GM18502 (cell line): ENCODE results near the gene SURF6.
"Not testable (repeated sequence)": the region's sequence is repeated elsewhere in the genome, so short reads cannot be mapped to it uniquely, and the experiment has no call there.

Experiments
- ATAC-seq: cut with Tn5 transposase; IDR thresholded peaks from one replicate; pipeline ENCODE4 v1.9.1; 2021; ENCODE audit warnings: mild to moderate bottlenecking; ENCODE audit not compliant: unreplicated experiment, poor library complexity

The SURF6 gene

DNA sequence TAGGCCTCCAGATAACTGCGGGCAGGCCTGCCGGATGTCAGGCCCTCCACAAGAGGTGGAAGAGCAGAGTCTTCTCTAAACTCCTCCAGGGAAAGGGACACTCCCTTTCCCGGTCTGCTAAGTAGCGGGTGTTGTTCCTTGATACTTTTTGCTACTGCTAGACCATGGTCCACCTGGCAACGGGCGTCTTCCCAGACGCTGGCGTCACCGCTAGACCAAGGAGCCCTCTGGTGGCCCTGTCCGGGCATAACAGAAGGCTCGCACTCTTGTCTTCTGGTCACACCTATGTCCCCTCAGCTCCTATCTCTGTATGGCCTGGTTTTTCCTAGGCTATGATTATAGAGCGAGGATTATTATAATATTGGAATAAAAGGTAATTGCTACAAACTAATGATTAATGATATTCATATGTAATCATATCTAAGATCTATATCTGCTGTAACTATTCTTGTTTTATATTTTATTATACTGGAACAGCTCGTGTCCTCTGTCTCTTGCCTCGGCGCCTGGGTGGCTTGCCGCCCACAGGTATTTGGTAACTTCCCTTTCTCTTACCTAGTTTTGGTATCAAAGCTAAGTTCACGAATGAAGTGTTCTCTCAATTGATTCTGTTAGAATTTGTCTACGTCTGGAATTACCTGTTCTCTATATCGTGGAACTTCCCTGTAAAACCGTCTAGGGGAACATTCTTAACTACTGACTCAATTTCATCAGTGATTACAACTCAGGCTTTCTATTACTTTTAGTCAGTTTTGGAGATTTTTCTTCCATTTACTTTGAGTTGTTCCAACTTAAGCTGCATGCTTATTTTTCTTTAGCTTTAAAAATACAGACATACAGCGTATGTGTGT lies 6.5 kb downstream of the SURF6 start:
- ATAC-seq = not testable (repeated sequence)

DNA sequence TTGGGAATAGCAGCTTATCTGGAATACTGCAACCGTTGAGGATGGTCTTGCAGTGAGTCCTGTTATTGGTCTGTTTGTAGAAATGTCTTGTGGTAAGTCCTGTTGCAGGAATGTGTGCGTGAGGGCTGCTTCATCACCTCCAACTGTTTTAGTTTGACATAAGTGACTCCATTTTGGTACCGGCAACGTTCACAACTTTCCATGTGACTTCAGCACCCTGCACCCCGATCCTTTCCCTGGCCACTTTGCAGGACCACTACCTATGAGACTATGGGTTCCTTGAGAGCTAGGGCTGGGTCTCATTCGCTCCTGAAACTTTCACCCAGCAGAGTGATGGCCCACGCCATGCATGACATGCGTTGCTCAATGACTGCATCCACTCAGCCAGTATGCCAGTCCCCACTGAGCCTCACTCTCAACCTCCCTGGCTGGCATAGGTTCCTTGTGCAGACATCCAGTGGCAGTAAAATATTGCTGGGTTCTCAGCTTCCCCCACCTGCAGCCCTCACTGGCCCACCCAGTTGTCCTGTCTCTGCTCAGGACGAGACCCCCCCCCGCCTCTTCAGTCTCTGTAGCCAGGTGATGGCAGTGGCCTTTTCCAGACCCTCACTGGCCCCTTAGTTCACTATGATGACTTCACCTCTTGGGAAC lies 8.0 kb downstream of the SURF6 start:
- no peak for ATAC-seq

DNA sequence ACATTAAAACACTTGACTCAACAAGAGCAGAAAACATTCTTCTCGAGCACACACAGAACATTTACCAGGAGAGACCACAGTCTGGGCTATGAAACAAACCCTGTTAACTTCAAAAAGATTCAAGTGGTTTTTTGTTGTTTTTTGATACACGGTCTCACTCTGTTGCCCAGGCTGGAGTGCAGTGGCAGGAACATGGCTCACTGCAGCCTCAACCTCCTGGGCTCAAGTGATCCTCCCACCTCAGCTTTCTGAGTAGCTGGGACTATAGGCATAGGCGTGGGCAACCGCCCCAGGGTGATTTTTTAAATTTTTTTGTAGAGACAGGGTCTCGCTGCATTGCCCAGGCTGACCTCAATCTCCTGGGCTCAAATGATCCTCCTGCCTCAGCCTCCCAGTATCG lies 9.0 kb downstream of the SURF6 start:
- not testable (repeated sequence) for ATAC-seq

DNA sequence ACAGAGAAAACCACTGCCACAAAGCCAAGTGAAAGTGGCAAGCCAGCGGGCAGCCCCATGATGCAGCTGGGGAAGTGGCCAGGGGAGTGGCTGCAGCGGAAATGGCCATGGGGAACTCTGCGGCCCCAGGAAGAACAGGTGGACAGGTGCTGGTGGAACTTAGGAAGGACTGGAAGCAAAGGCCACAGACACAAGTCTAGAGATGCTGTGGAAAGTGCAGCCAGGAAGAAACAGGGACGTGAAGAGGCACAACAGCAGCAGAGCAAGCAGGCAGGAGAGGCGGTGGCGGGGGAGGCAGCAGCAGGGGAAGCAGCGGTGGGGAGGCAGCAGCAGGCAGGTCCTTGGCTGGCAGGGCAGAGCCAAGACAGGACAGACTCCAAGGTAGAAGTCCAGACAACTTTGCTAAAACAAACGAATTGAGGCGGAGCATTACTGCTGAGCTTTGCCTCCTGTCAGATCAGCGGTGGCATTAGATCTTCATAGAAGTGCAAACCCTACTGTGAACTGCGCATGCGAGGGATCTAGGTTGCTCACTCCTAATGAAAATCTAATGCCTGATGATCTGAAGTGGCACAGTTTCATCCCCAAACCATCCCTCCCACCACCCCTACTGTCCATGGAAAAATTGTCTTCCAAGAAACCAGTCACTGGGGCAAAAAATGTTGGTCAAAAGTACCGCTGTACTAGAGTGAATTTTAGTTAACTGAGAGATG lies 11.8 kb downstream of the SURF6 start:
- ATAC-seq = no peak

DNA sequence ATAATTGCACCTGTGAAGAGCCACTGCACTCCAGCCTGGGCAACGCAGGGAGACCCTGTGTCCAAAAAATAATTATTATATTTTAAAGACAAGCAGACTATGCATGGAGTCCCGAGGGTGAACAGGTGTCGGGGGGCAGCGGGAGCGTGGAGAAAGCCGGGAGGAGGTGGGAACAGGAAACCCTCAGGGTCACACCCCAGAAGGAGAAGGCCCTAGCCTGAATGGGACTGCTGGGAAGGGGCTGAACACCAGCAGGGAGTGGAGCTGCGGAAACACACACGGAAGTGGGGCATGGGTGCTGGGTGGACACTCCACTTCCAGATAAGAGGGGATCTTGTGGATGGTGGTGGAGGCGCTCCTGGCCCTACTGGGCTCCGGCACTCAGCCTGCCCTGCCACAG lies 12.8 kb downstream of the SURF6 start:
- no peak for ATAC-seq

DNA sequence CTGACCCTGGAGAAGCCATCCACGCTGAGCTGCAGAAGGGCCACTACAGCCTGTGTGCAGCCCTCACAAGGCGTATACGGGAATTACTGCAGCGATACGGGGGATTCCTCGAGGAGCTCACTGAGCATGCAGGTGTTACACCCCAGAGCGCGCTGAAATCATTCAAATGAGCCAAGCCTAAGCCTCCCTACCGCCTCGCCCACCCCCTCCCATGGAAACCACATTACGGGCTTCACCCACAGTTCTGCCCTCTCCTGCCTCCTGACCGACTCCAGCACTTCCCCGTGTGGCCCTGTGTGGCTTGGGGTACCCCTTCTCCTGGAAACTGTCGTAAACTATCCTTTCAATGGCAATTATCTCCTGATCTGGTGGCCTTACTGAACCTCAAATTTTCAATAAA lies 13.3 kb downstream of the SURF6 start:
- ATAC-seq = no peak

DNA sequence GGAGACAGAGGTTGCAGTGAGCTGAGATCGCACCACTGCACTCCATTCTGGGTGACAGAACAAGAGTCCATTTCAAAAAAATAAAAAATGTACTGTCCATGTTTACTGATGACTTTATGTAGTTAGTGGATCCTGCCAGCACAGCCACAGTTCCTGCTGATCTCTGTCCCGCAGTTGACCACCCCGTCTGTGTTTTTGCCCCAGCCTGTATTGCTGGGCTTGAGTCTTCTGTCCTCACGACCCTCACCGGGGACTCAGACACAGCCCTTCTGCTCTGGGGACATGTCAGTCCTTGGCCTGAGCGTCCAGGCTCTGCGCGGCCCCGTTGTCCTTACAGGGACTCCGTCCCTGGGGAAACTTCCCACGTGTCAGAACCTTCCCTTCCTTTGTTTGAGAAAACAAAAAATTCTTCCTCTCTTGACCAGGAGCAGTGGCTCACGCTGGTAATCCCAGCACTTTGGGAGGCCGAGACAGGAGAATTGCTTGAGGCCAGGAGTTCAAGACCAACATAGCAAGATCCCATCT lies 14.5 kb downstream of the SURF6 start:
- ATAC-seq = no peak

DNA sequence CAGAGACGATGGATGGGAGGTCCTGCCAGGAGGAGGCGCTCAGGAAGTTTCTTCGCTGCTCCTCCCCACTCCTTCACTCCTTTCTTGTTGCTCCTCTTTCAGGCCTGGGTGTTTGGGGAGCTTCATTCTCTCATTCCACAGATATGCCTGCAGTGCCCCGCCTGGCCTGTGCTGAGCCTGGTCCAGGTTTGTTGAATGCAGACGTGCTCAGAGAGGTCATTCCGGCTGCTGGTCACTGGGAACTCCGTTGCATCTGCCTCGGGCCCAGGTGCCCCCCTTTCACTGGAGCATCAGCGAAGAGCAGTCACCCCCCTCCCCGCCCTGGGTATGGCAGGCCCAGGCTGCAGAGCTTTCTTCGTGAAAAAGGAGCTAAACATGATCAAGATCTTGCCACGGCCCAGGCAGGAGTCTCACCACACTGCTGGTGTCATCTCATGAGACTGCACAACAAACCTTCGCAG lies 15.5 kb downstream of the SURF6 start:
- no peak for ATAC-seq

DNA sequence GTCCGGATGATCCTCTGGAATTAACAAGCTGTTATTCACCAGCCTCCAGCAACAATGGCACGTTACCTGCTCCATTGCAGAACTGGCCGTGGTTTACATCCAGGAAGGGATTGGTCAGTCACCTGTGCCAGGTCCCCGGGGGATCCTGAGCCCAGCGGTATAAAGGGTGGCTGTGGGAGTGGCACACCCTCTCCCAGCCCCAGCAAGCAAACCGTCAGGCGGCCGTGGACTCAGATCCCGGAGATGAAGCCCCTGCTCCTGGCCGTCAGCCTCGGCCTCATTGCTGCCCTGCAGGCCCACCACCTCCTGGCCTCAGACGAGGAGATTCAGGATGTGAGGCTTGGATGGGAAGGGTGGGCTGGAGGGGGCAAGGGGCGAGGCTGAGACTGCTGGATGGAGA lies 18.4 kb downstream of the SURF6 start:
- ATAC-seq = not testable (repeated sequence)

DNA sequence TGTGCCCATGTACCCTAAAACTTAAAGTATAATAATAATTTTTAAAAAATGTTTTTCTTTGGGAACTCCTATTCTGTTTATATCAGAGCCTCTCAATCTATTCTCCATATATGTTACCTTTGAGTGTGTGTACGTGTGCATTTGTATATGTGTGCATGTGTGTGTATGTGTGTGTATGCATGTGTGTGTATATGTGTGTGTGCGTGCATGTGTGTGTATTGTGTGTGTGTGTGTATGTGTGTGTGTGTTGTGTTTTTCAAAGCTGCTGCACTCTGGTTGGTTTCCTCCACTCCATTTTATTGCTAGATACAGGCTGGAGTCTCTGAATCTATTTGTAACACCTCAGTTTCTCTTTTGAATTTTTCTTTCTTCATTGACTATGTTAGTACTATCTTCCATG lies 20.0 kb downstream of the SURF6 start:
- ATAC-seq = no peak

DNA sequence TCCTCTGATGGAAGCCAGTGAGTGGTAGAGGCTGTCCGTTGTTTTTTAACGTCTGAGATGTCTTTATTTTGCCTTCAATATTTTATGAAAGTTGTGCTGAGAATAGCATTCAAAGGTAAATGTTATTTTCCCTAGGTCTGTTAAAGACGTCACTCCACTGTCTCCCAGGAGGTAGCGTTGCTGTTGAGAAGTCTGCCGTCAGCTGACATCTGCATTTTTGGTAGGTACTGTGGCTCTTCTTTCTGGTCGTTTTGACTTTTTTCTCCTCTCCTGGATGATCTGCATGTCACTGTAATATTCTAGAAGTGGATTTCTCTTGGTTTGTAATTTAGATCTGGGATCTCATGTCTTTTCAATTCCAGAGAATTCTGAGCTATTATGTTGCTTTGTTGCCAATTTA lies 26.4 kb downstream of the SURF6 start:
- no peak for ATAC-seq

DNA sequence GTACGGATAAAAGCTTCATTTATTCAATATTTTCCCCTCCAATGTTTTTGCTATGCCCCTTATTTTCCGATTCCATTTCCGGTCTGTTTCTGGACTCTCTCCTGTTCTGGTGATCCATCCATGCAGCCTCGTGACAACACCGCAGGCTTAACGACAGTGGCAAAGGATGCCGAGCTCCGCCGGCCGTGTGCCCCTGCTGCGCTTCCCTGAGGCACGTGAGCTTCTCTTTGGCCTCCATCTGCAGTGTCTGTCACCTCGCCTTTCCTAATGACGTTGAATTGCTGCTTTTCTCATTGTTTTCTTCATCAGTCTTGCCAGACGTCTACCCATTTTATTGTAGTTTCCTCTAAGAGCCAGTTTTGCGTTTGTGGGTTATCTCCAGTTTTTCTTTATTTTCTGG lies 28.7 kb downstream of the SURF6 start:
- ATAC-seq = no peak

DNA sequence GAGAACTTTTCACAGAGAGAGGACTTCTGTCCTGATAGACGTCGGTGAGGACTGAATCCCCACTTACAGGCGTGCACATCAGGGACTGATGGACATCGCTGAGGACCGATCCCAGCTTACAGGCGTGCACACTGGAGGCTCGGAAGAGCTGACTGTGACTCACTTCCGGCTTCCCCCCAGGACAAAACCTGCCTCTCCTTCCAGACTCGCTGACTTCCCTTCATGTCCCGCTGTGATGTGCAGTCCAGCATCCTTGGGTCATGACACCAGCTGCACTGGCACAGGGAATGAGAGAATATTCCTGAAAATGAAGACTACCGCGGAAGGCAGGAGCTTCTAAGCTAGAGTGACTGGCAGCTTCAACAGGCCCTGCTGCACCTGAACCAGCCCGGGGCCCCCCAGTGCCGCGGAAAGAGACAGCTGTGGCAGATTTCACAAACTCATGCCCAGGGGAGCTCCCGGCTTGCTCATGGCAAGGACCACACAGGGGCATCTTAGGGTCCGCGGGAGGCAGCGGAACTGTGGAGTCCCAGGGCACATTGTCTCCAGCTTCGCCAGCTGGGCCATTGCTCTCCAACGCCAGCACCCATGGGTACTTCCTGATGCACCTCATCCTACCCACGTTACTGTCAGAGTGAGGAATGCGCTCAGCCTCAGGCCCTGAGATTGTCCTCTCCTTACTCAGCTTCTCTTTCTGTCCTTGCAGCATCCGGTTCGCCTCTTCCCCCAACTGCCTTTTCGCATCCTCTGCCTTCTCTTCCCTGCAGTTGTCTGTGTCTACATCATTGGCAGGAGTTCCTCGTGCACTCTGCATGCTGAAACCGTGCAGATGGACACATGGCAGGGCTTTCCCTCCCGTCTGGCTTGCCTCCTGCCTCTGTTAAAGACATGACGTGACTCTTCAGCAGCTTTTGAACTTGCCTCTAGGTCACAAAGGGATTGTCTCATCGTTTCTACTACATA lies 29.5 kb downstream of the SURF6 start:
- no peak for ATAC-seq

DNA sequence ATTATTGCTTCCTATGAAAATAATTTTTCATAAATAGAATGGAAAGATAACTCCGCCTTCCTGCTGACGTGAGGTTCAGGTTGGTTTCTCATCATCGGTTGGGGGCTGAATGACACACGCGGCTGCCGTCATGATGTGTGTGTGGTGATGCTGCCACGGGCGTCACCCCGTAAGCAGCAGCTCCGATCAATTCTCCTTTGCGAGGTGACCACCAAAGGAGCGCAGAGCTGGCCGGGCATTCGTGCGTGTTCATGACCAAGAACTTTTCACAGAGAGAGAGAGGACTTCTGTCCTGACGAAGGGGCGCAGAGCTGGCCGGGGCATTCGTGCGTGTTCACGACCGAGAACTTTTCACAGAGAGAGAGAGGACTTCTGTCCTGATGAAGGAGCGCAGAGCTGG lies 30.3 kb downstream of the SURF6 start:
- ATAC-seq = no peak

DNA sequence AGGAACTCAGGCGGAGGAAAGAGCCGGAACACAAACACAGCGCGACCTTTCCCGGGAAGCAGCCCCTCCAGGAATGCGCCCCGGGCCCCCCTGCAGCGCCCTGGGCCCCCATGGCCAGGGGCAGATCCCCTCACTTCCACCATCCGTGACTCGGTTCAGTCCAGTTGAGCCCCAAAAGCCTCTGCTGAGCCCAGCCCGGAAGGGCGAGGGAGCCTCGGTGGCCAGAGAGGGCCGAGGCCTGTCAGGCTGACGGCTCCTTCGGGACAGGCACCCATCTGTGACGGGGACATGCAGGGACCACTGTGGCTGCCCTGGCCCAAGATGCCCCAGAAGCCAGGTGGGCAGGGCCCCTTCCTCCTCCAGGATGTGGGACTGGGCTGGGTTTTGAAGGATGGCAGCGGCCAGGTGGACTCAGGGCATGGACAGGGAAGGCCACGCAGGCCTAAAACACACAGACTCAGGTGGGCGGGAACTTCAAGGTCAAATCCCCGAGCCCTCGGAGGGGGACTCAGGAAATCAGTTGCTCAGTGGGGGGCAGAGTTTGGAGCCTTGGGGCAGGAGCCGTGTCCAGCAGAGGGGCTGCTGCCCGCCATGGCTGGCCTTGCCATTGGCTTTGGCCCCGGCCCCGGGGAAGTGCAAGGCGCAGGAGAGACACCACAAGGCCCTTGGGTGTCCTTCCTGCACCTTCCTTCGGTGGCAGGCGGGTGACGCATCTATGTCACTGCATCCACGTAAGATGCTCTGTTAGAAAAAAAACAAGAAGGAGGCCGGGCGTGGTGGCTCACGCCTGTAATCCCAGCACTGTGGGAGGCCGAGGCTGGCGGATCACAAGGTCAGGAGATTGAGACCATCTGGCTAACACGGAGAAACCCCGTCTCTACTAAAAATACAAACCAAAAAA lies 31.3 kb downstream of the SURF6 start:
- ATAC-seq = no peak

DNA sequence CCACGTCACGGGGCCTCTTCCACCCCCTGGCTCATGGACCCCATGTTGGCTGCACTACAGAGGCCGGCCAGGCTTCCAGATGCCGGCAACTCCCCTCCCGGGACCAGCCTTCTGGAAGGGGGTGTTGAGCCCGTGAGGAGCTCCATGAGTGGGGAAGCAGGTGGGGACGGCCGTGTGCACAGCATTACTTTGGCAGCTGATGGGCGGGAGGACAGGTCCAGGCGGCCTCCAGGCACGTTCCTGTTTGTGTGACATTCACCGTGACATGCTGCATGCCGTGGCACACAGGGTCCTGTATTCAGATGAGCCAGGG lies 31.9 kb downstream of the SURF6 start:
- ATAC-seq = no peak

DNA sequence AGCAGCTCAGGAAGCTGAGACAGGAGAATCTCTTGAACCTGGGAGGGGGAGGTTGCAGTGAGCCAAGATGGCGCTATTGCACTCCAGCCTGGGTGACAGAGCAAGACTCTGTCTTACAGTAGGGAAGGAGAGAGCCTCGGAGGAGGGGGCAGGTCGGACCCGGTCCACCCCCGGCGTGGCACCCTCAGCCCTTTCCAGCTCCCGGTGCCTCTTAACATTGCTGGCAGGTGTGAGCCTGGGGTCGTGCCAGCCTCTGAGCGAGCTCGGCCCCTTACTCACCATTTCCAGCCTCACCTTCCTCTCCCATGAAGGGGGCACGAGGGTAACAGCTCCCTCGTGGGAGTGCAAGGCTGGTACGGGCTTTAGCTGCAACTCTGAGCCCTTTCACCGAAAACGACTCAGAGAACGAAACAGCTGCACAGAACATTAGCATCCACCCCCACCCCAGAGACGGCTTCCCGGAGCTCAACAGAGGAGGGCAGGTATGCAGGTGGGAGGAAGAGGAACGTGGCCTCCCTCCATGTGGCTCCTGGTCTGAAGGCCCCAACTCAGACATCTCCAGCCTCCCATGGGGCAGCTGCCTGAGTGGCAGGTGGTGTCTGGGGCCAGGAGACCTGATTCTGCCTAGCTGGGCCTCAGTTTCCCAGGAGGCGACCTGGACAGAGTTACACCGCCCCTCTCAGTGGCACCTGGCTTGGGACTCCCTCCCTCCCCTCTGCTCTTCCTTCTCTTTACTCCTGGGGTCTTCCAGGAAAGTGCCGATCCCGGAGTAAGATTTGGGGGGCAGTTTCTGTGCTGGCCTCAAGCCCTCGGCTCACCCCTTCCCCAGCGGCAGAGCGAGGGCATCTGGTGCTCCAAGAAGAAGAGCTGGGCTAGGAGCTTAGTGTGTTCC lies 32.5 kb downstream of the SURF6 start:
- no peak for ATAC-seq
